ENCODE measurements around the gene ARGFX.

ARGFX gene

DNA sequence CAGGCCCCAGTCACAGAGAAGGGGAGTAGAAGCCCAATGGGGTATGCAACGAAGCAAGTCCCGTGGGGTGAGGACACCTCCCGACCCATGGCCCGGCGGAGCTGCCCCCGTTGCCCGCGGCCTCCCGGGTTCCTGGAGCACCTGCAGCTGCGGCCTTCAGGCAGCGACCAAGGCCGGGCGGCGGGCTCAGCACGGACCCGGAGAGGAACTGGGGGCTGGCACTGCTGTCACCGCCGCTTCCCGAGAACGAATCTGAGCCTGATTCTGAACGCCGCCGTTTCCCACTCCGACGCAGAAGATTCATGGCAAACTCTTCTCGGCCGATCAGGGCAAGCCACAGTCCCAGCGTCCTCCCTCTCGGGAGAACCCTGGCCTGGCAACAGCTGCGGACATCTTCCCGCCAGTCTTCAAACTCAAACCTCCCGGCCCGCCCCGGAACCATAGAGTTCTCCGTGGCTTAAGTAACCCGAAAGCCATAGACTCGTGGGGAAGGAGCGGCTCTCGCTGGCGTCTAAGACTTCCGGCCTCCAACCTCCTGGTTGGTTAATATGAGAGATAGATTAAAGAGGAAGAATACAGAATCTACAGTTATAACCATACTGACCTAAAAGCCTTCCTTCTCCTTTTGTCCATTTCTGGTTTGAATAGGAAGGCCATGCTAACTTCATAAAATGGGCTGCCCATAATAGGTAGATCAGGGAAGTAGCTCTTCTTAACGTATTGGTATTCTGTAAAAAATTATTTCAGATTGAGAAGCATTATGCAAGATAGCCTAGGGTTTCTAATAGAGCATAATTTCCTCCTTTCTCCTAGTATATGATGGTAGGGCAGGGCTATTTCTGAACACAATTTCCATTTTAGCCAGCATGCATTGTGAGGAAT, 21.9 kb upstream of the ARGFX start, which contains the start of gene POLQ:
Gene POLQ (minus strand): TSS at position 415 of the 882 bp plus-strand sequence. CDS start 111 bp downstream, at position 304.
- TF ChIP-seq, protein P1, sequence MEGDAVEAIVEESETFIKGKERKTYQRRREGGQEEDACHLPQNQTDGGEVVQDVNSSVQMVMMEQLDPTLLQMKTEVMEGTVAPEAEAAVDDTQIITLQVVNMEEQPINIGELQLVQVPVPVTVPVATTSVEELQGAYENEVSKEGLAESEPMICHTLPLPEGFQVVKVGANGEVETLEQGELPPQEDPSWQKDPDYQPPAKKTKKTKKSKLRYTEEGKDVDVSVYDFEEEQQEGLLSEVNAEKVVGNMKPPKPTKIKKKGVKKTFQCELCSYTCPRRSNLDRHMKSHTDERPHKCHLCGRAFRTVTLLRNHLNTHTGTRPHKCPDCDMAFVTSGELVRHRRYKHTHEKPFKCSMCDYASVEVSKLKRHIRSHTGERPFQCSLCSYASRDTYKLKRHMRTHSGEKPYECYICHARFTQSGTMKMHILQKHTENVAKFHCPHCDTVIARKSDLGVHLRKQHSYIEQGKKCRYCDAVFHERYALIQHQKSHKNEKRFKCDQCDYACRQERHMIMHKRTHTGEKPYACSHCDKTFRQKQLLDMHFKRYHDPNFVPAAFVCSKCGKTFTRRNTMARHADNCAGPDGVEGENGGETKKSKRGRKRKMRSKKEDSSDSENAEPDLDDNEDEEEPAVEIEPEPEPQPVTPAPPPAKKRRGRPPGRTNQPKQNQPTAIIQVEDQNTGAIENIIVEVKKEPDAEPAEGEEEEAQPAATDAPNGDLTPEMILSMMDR (IDR thresholded peaks at IDR 0.05; ENCODE audit: insufficient read depth, low read depth, low read length, missing control alignments), result no peak
- peak within 1 kb of the TSS; percentile 79 for H3K4me3 ChIP-seq (ENCODE audit: low read length)
- DNase-seq (ENCODE audit: low read depth), result peak; percentile 98

DNA sequence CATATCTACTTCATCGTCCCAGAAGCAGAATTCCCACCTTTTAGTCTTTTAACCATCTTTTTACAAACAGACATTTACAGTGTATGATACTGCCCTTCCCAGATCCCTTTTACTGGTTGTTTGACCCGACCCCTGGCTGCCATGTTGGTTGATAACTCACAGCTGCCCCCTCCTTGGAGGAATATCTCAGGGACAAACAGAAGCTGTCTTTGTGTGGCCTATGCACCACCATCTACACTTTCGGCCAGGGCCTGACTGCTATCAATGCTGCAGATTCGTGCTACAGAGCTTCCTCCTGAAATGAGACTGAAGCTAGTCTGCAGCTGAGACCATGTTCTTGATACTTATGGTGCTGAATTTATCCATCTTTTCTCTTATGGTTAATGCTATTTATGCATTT, 15.4 kb upstream of the ARGFX start:
- no peak for DNase-seq (ENCODE audit: low read depth)

DNA sequence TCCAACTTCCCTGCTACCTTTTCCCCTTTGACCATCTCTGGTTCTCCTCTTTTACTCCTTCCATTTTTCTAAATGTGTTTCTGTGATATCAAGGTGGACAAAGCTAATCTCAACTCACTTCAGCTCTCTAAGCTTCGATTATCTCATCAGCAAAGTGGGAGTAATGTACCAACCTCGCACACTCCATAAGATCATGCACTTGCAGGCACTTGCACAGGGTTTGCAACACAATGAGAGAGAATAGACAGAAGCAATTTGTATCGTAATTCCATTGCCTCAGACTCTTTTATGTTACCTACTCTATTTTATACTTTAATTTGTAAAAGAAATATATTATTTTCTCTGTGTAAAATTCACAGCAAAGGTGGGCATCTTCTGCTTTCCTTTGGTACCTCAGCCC, 15.0 kb upstream of the ARGFX start:
- H3K4me3 ChIP-seq (ENCODE audit: low read length), result no peak overlapping the region
- TF ChIP-seq, protein P1 (IDR thresholded peaks at IDR 0.05; ENCODE audit: insufficient read depth, low read depth, low read length, missing control alignments), result no peak
- no peak for DNase-seq (ENCODE audit: low read depth)

More for the DNA sequence above, 15.4 kb upstream of the ARGFX start:
- TF ChIP-seq, protein P1 (IDR thresholded peaks at IDR 0.05; ENCODE audit: insufficient read depth, low read depth, low read length, missing control alignments), result no peak
- no peak overlapping the region for H3K4me3 ChIP-seq (ENCODE audit: low read length)

DNA sequence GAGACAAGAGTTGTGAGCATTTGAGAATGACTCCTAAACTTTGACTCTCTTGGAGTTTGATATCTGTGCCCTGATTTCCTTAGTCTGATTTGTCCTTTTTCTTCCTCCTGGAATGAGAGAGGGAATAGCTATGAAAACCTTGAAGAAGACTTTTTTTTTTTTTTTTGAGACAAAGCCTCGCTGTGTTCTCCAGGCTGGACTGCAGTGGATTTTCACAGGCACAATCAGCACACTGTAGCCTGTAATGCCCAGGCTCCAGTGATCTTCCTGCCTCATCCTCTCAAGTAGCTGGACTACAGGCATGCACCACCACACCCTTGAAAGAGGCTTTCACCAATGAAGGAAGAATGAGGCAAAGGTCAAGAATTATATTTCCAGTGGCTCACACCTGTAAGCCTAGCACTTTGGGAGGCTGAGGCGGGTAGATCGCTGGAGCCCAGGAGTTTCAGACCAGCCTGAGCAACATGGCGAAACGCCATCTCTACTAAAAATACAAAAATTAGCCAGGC, 10.3 kb upstream of the ARGFX start:
- no peak for DNase-seq (ENCODE audit: low read depth)
- TF ChIP-seq, protein P1 (IDR thresholded peaks at IDR 0.05; ENCODE audit: insufficient read depth, low read depth, low read length, missing control alignments), result no peak
- H3K4me3 ChIP-seq (ENCODE audit: low read length), result no peak overlapping the region

DNA sequence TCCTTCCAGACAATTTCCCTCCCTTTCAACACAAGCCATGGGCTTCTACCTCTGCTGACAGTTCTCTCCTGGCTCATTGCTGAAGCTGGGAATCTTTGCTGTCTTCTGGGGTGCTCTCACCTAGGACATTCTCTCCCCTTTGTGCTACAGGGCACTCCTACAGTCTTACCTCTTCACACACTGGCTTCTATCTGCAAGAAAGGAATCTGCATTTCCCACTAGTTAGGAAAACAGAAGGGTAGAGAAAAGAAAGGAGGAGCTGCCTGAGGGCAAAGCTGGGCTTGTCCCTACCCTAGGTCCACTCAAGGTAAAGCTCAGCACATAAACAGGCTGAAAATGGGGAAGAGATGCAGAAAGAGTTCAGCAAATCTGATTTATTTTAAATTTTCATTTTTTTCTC, 5.6 kb upstream of the ARGFX start:
- H3K4me3 ChIP-seq (ENCODE audit: low read length), result no peak overlapping the region
- DNase-seq (ENCODE audit: low read depth), result no peak
- TF ChIP-seq, protein P1 (IDR thresholded peaks at IDR 0.05; ENCODE audit: insufficient read depth, low read depth, low read length, missing control alignments), result no peak

DNA sequence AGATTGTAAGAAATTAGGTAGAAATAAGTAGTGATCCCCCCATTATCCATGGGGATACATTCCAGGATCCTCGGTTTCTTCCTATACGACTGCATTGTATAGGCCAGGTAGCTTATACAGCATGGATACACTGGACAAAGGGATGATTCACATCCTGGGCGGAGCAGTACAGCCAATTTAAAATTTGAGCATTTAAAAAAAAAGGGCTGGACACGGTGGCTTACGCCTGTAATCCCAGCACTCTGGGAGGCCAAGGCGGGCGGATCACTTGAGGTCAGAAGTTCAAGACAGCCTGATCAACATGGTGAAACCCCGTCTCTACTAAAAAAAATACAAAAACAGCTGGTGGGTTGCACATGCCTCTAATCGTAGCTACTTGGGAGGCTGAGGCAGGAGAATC, 976 bp upstream of the ARGFX start:
- TF ChIP-seq, protein P1 (IDR thresholded peaks at IDR 0.05; ENCODE audit: insufficient read depth, low read depth, low read length, missing control alignments), result no peak
- DNase-seq (ENCODE audit: low read depth), result peak; percentile 16
- no peak overlapping the region for H3K4me3 ChIP-seq (ENCODE audit: low read length)

Measured in epithelial cell of esophagus (primary cell).